GM13976 (cell line): ENCODE measurements around the gene NTRK2.
A peak's percentile ranks its signal among the peaks of the same experiment; 100 is the strongest.

Experiments used
- DNase-seq: peaks from one replicate; pipeline ENCODE4 v3.0.0; 2012; ENCODE audit warnings: low spot score
- CTCF ChIP-seq: IDR thresholded peaks from 2 replicates; pipeline ENCODE4 v1.5.1; 2012; ENCODE audit warnings: borderline replicate concordance, mild to moderate bottlenecking; ENCODE audit not compliant: insufficient read depth; ENCODE audit errors: extremely low read depth, missing control alignments, control extremely low read depth
- in situ Hi-C: fragments of 300-500 bp; cut with MboI; formaldehyde crosslinking; loops from one replicate; pipeline ENCODE4 v1.12.0; 2022; ENCODE audit warnings: low sequenced_read_pairs, mixed read lengths, inconsistent platforms; ENCODE audit not compliant: unreplicated experiment

NTRK2 gene

GRCh38 chr9:84738353-84738752 is 68.8 kb downstream of the NTRK2 start:
- DNase-seq: no peak
- no peak for TF ChIP-seq CTCF
- in situ Hi-C loops: no loop called here

GRCh38 chr9:84742261-84742660 is 72.7 kb downstream of the NTRK2 start:
- TF ChIP-seq CTCF: no peak
- in situ Hi-C loops: no loop called here
- DNase-seq: no peak

GRCh38 chr9:84744195-84744594 is 74.7 kb downstream of the NTRK2 start:
- in situ Hi-C loops: no loop called here
- peak; percentile 14 for DNase-seq
- no peak for TF ChIP-seq CTCF

GRCh38 chr9:84744726-84745125 is 75.2 kb downstream of the NTRK2 start:
- no peak for DNase-seq
- in situ Hi-C loops: no loop called here
- no peak for TF ChIP-seq CTCF

GRCh38 chr9:84748112-84748511 is 78.6 kb downstream of the NTRK2 start:
- no peak for TF ChIP-seq CTCF
- DNase-seq: no peak
- in situ Hi-C loops: no loop called here

- DNase-seq: no peak
- in situ Hi-C loops: no loop called here
- TF ChIP-seq CTCF: no peak
Measured at GRCh38 chr9:84750152-84750865, 80.8 kb downstream of the NTRK2 start.

- no peak for TF ChIP-seq CTCF
- no peak for DNase-seq
- in situ Hi-C loops: no loop called here
Measured at GRCh38 chr9:84751921-84752320, 82.4 kb downstream of the NTRK2 start.
